ENCODE results near the gene LACTB.

LACTB gene

GRCh38 chr15:63133786-63134185, 12.1 kb downstream of the LACTB start:
- peak in 1 of 3 donors; percentile 28 for DNase-seq

DNA sequence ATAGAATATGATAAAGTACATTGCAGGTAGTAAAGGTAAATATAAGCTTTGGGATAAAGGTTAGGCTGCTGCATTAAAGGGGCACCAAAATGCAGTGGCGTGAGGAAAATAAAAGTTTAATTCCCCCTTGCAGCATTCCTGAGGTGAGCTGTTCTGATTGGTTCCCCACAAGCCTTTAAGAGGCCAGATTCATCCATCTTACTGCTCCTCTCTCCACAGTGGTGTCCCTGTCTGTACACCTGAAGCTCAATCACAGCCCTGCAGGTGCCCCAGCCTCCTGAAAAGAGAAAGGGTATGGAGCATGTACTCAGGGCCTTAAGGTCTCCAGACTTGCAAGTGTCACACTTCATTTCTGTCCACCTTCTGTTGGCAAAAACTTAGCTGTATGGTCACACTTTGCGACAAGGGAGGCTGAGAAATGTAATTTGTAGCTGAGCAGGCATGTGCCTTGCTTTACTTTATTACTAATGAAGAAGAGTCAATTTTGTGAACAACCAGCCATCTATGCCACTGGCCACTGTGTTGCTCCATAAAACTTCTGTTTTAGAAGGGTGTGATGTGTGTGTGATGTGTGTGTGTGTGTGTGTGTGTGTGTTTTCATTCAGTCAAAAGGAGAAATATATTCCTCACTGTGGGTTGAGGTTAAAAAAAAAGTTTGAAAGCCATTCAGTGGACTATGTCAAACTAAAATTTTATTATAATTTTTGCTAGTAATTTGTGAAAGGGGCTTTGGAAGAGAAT, 12.8 kb downstream of the LACTB start:
- DNase-seq = peak in 2 of 3 donors; percentile 16 to 36

DNA sequence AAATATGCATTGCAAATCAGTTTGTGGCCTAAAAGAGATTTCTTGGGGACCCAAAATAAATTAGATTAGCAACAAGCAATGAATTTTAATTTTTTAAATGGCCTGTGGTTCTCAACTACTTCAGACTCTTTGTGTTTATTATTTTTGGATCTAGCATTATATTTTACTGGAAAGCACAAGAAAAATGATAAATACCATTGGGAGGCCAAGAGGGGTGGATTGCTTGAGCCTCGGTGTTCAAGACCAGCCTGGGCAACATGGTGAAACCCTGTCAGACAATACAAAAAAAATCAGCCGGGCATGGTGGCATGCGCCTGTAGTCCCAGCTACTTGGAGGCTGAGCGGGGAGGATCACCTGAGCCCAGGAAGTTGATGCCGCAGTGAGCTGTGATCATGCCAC, 13.6 kb downstream of the LACTB start:
- peak in 1 of 3 donors; percentile 35 for DNase-seq

DNA sequence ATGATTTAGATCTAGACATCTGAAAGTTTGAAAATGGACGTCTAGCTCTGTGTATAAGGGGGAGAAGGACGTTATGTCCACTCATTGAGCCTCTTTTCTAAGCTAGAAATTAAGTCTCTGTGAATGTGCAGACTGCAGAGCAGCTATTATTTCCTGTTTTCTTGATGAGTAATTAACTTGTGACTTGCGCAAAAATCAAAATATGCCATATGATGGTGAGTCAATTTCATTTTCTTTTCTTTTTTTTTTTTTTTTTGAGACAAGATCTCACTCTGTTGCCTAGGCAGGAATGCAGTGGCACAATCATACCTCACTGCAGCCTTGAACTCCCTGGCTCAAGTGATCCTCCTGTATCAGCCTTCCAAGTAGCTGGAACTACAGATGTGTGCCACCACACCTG, 14.1 kb downstream of the LACTB start:
- DNase-seq = peak; percentile 73 to 98 (median 96)

DNA sequence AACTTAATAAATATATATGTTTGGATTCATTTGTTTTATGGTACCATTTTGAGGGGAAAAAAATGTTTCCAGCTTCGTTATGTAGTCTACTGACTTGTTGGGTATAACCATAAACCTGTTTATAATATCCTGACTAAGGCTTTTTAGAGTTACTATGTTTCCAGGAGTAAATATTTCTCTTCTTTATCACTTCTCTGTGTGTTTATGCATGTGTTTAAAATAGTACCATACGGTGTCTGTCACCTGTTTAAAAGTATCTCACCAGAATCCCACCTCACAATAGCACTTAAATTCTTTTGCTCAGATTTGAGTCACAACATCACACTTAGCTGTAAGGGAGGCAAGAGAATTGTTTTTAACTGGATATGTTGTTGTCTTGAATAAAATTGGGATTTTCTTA, 15.1 kb downstream of the LACTB start:
- DNase-seq = no peak

- no peak for DNase-seq
These were observed 19.3 kb downstream of the LACTB start for GRCh38 chr15:63140936-63141335.

DNA sequence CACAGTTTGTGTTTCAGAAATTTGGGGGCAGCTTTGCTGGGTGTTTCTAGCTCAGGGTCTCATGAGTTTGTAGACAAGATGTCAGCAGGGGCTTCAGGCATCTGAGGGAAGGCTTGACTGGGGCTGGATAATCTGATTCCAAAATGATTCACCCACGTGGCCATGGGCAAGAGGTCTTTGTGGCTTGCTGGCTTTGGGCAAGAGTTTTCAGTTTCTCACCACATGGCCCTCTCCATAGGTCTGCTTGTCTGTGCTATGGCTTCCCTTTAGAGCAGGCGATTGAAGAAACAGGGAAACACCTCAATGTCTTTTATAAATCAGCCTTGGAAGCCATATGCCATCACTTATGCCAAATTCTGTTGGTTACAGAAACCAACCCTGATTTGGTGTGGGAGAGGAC, 23.8 kb downstream of the LACTB start:
- DNase-seq = no peak

- DNase-seq = no peak
These were observed 25.0 kb downstream of the LACTB start for GRCh38 chr15:63146684-63147083.

DNA sequence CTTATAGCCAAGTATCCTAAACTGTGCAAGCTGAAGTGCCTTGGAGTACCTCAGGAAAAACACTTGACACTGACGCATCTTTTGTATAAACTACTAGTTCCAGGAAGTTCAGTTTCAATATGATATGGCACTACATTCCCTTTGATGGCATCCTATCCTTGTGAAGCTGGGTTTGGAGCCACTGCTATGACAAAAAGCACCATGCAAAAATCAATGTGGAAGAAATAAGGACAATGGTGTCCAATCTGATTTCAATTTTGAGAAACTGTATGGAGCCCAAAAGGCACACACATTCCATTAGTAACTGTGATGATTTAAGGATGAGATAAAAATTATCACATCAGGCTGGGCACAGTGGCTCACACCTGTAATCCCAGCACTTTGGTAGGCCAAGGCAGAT, 30.0 kb downstream of the LACTB start:
- no peak for DNase-seq

GRCh38 chr15:63155486-63155885, 33.8 kb downstream of the LACTB start:
- DNase-seq = no peak

GRCh38 chr15:63156086-63156710, 34.5 kb downstream of the LACTB start:
- DNase-seq = no peak

- DNase-seq = peak; percentile 63 to 76 (median 71)
These were observed 35.1 kb downstream of the LACTB start for GRCh38 chr15:63156755-63157117.

GRCh38 chr15:63157118-63157843, 35.6 kb downstream of the LACTB start, which contains the start of gene RPS27L:
RPS27L (minus strand) TSS chr15:63157477; CDS start chr15:63157405, 72 bp downstream.
- peak; percentile 91 to 93 (median 93) for DNase-seq

DNA sequence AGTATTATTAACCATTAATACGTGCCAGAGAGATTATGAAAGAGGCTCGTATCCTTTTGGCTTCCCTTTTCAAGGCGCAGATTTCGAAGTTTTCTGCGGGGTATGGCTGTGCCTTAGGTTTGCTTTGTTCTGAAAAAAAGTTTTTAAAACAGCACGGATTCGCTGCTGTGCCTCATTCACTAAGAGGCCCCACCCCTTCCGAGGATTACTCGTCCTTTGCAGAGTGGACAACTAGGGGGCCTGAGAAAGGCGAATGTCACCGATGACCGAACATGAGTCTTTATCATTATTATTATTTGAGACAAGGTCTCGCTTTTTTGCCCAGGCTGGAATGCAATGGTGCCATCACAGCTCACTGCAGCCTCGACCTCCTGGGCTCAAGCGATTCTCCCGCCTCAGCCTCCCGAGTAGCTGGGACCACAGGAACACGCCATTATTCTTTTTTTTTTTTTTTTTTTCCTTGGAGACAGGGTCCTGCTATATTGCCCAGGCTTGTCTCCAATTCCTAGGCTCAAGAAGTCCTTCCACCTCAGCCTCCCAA, 36.3 kb downstream of the LACTB start:
- DNase-seq = peak; percentile 78 to 83 (median 83)

DNA sequence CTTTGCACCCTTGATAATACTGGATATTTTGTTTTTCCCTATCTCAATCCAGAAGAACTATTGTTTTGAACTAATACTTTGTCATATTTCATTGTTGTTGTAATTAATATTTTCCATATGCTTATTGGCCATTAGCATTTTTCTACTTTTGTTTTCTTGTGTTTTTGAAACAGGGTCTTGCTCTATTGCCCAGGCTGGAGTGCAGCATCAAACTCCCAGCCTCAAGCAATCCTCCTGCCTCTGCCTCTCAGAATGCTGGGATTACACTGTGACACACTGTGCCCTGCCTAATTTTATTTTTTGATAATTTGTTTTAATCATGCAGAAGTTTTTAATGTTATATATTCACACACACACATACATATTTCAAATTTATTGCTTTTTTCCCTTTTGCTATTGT, 39.0 kb downstream of the LACTB start:
- no peak for DNase-seq

DNA sequence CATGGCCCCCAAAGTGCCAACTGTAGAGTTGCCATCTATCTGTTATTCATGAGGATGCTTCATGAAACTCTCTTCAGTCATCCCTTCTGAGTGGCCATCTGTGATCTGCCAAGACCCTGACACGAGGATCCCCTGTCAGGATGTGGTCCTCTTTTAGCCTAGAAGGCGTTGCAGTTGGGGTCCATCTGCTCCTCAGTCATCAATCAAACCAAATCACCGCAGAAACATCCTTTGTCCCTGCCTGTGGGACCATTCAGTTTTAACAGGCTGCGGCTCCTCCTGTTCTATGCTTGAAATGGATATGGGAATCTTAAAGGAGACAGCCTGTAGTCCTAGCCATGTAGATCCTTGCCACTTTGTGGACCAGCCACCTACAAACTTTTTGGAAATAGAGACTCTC, 41.6 kb downstream of the LACTB start:
- no peak for DNase-seq

- no peak for DNase-seq
These were observed 43.7 kb downstream of the LACTB start for GRCh38 chr15:63165166-63165859.

DNA sequence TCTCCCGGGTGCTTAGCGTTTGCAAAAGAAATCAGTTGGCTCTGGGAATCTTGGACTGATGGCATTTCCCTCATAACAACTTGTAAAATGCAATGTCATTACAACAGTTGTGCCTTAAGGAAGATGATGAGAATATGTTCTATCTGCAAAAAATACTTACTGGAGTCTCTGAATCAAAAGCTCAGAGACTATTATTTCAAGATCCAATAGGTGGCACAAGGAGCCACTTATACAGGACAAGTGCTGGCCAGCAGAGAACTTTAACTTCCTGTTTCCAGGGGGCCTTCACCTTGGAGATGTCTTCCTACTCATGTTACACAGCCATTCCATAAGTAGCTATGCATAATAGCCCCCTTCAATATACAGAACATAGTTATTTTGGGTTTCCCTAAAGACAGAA, 44.6 kb downstream of the LACTB start:
- DNase-seq = peak; percentile 54 to 61 (median 61)

GRCh38 chr15:63169788-63170187, 48.1 kb downstream of the LACTB start:
- no peak for DNase-seq

- DNase-seq = no peak
These were observed 50.7 kb downstream of the LACTB start for GRCh38 chr15:63172376-63172775.

- no peak for DNase-seq
These were observed 51.3 kb downstream of the LACTB start for GRCh38 chr15:63172851-63173451.

- DNase-seq = no peak
These were observed 54.6 kb downstream of the LACTB start for GRCh38 chr15:63176302-63176701.

- DNase-seq = no peak
These were observed 56.4 kb downstream of the LACTB start for GRCh38 chr15:63178034-63178433.
